HFFc6 (cell line): ENCODE data around the gene ANKRD7. TPM values are rescaled to one million over a fixed set of nuclear protein-coding genes. Genes with fewer than 3 reads are reported as not detected.
A peak's percentile ranks its signal among the peaks of the same experiment; 100 is the strongest.

Experiments
- DNase-seq: peaks from one replicate; pipeline ENCODE4 v3.0.0-alpha.2; 2018
- H3K27ac Mint-ChIP-seq: 2 replicates; pipeline ENCODE4 v1.8.0; 2020; ENCODE audit warnings: mild to moderate bottlenecking, mixed read lengths
- H3K27me3 Mint-ChIP-seq: 2 replicates; pipeline ENCODE4 v1.8.0; 2021; ENCODE audit warnings: mild to moderate bottlenecking, moderate library complexity, mixed read lengths; ENCODE audit not compliant: insufficient read depth
- H3K36me3 Mint-ChIP-seq: 2 replicates; pipeline ENCODE4 v1.8.0; 2021; ENCODE audit warnings: low read depth, mixed read lengths
- H3K4me1 Mint-ChIP-seq: 2 replicates; pipeline ENCODE4 v1.8.0; 2020; ENCODE audit warnings: low read depth, mixed read lengths
- H3K4me3 Mint-ChIP-seq: 2 replicates; pipeline ENCODE4 v1.8.0; 2020; ENCODE audit warnings: mild to moderate bottlenecking, moderate library complexity, mixed read lengths
- H3K9me3 Mint-ChIP-seq: 2 replicates; pipeline ENCODE4 v1.8.0; 2020; ENCODE audit warnings: mild to moderate bottlenecking, mixed read lengths
- CTCF ChIP-seq: fragments of 200-600 bp; sonication (generic); IDR thresholded peaks from 2 replicates; pipeline ENCODE4 v1.5.0; 2021; ENCODE audit warnings: antibody characterized with exemption, mild to moderate bottlenecking
- total RNA-seq, 6 experiments: library from RNA; stranded (reverse); fragmentation: NEBNext Ultra II Directional; extraction: Animal tissue kit (Norgen Biotek cat#: 25700); gene quantifications; 2 replicates in 1 of 6; 3 replicates in 5 of 6; pipeline ENCODE4 v1.2.3, GENCODE V29; 2021

Gene ANKRD7
- total RNA-seq, 6 experiments from 2014 or later: 0.35 to 0.57 (median 0.37) TPM; not detected in 3

- Mint-ChIP-seq H3K27ac (no peak overlapping the region), H3K4me1 (no peaks in the 10 kb centered on the region), H3K9me3 (no peaks in the 10 kb centered on the region), H3K4me3 (no peak overlapping the region), H3K27me3 (peaks cover 1% of the 10 kb centered on the region; the same call in 1 of the 2 replicates), H3K36me3 (no peaks in the 10 kb centered on the region)
- peak; percentile 93 for TF ChIP-seq CTCF
- DNase-seq: peak; percentile 60
Measured at GRCh38 chr7:118195837-118196474, 28.5 kb upstream of the ANKRD7 start.

GRCh38 chr7:118202061-118202460 is 22.4 kb upstream of the ANKRD7 start:
- Mint-ChIP-seq H3K4me1 (no peaks in the 10 kb centered on the region), H3K27me3 (no peaks in the 10 kb centered on the region; the same call in 1 of the 2 replicates), H3K36me3 (no peaks in the 10 kb centered on the region), H3K27ac (no peak overlapping the region), H3K9me3 (no peaks in the 10 kb centered on the region), H3K4me3 (no peak overlapping the region)
- TF ChIP-seq CTCF: no peak
- no peak for DNase-seq

GRCh38 chr7:118214051-118214832 is 10.3 kb upstream of the ANKRD7 start:
- Mint-ChIP-seq H3K27ac (peak overlapping the region; percentile 37), H3K36me3 (no peaks in the 10 kb centered on the region), H3K27me3 (peaks cover 10% of the 10 kb centered on the region), H3K4me3 (peak overlapping the region; percentile 90), H3K9me3 (no peaks in the 10 kb centered on the region), H3K4me1 (peaks cover 13% of the 10 kb centered on the region)
- peak; percentile 37 for DNase-seq
- TF ChIP-seq CTCF: no peak

- H3K9me3 Mint-ChIP-seq: no peaks in the 10 kb centered on the region
- H3K4me1 Mint-ChIP-seq: peaks cover 13% of the 10 kb centered on the region
- H3K4me3 Mint-ChIP-seq: peak overlapping the region; percentile 90
- no peaks in the 10 kb centered on the region for H3K36me3 Mint-ChIP-seq
- no peak for DNase-seq
- H3K27me3 Mint-ChIP-seq: peaks cover 10% of the 10 kb centered on the region
- H3K27ac Mint-ChIP-seq: no peak overlapping the region
- no peak for TF ChIP-seq CTCF
Measured at GRCh38 chr7:118214833-118215182, 9.7 kb upstream of the ANKRD7 start.

GRCh38 chr7:118217210-118217619 is 7.3 kb upstream of the ANKRD7 start:
- no peak for DNase-seq
- Mint-ChIP-seq H3K4me1 (peaks cover 13% of the 10 kb centered on the region), H3K27me3 (peaks cover 10% of the 10 kb centered on the region), H3K9me3 (no peaks in the 10 kb centered on the region), H3K27ac (no peak overlapping the region), H3K36me3 (no peaks in the 10 kb centered on the region), H3K4me3 (no peak overlapping the region)
- TF ChIP-seq CTCF: no peak
